Spleen (tissue), 7 donors: Measurements from ENCODE around the gene SPATA45.

Experiments used
- POLR2A ChIP-seq, 3 donors: fragments of 450-650 bp; IDR thresholded peaks; one replicate each; pipeline ENCODE4 v1.5.1; 2017; ENCODE audit warnings: antibody characterized with exemption in 3 of 3, mild to moderate bottlenecking in 1 of 3
- POLR2AphosphoS5 ChIP-seq, 3 donors: sonication (generic); formaldehyde crosslinking; IDR thresholded peaks; one replicate each; pipeline ENCODE4 v1.5.1; 2017; ENCODE audit warnings: antibody characterized with exemption in 3 of 3
- TF ChIP-seq, protein P1 (sequence below), 11 experiments: fragments of 200-600 bp in 7 of 11; fragments of 450-650 bp in 4 of 11; sonication (generic) in 4 of 11; IDR thresholded peaks in 8 of 11; conservative IDR thresholded peaks in 3 of 11; 1 replicate in 7 of 11; 2 replicates in 4 of 11; pipeline versions ENCODE4 v1.4.0 to v1.8.0; 2016 to 2021; ENCODE audit warnings: antibody characterized with exemption in 11 of 11, inconsistent platforms in 4 of 11, mild to moderate bottlenecking in 1 of 11
- donor health status: DM: no; HTN: no; CAD: no; lungs with moderate emphysema.
- donor health status: DM: no; HTN: no; CAD: no.
- donor health status: DM: no; HTN: no; CAD: no.

- TF ChIP-seq, protein P1, sequence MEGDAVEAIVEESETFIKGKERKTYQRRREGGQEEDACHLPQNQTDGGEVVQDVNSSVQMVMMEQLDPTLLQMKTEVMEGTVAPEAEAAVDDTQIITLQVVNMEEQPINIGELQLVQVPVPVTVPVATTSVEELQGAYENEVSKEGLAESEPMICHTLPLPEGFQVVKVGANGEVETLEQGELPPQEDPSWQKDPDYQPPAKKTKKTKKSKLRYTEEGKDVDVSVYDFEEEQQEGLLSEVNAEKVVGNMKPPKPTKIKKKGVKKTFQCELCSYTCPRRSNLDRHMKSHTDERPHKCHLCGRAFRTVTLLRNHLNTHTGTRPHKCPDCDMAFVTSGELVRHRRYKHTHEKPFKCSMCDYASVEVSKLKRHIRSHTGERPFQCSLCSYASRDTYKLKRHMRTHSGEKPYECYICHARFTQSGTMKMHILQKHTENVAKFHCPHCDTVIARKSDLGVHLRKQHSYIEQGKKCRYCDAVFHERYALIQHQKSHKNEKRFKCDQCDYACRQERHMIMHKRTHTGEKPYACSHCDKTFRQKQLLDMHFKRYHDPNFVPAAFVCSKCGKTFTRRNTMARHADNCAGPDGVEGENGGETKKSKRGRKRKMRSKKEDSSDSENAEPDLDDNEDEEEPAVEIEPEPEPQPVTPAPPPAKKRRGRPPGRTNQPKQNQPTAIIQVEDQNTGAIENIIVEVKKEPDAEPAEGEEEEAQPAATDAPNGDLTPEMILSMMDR (IDR thresholded peaks at IDR 0.05 in 8 of 11, conservative IDR thresholded peaks at IDR 0.05 in 3 of 11), result no peak
- TF ChIP-seq POLR2A (IDR thresholded peaks at IDR 0.05) (no peak), POLR2AphosphoS5 (IDR thresholded peaks at IDR 0.05) (no peak)
These were observed 13.5 kb upstream of the SPATA45 start for GRCh38 chr1:212860713-212861581.
